Activated naive CD4-positive, alpha-beta T cell treated with anti-CD3 and anti-CD28 coated beads for 36 hours (primary cell): ENCODE results near the gene PPP1R14B. TPM values are rescaled to one million over a fixed set of nuclear protein-coding genes. Genes with fewer than 3 reads are reported as not detected.

Experiments
- total RNA-seq, 2 experiments: library from RNA; stranded (reverse); gene quantifications; one replicate each; pipeline ENCODE4 v1.2.3, GENCODE V29; 2021

Gene PPP1R14B
- total RNA-seq, 2 experiments from 2014 or later: 216 to 227 TPM

Other genes starting within 250 kb of the PPP1R14B start
- under 1 TPM; 0.17 to 0.29 TPM for gene FLRT1, start 211.0 kb downstream of the PPP1R14B start, total RNA-seq
- gene MACROD1, start 80.8 kb downstream of the PPP1R14B start, total RNA-seq: 10 to 100 TPM; 38.7 to 48.6 TPM
- gene STIP1, start 60.8 kb downstream of the PPP1R14B start, total RNA-seq: 100 to 1,000 TPM; 264 to 272 TPM
- 100 to 1,000 TPM; 176 to 178 TPM for gene FERMT3, start 40.2 kb downstream of the PPP1R14B start, total RNA-seq
- 10 to 100 TPM; 18.2 to 18.3 TPM for gene TRPT1, start 20.8 kb downstream of the PPP1R14B start, total RNA-seq
- gene NUDT22, start 20.7 kb downstream of the PPP1R14B start, total RNA-seq: 10 to 100 TPM; 51.4 to 51.9 TPM
- gene DNAJC4, start 16.4 kb downstream of the PPP1R14B start, total RNA-seq: 10 to 100 TPM; 16.9 to 19.3 TPM
- 10 to 100 TPM; 64.2 to 74.5 TPM for gene VEGFB, start 12.4 kb downstream of the PPP1R14B start, total RNA-seq
- gene FKBP2, start 5.8 kb downstream of the PPP1R14B start, total RNA-seq: 10 to 100 TPM; 17.2 to 20.0 TPM
- 1 to 10 TPM; 4.4 to 4.7 TPM for gene PLCB3, start 4.6 kb upstream of the PPP1R14B start, total RNA-seq
- gene BAD, start 37.7 kb upstream of the PPP1R14B start, total RNA-seq: 10 to 100 TPM; 12.8 to 14.3 TPM
- gene GPR137, start 38.9 kb upstream of the PPP1R14B start, total RNA-seq: 10 to 100 TPM; 26.2 to 30.5 TPM
- gene KCNK4, start 44.4 kb upstream of the PPP1R14B start, total RNA-seq: under 1 TPM in 1 of 2 experiments, not detected in 1; 0.41 TPM
- gene CATSPERZ, start 53.4 kb upstream of the PPP1R14B start, total RNA-seq: under 1 TPM in 1 of 2 experiments, not detected in 1; 0.67 TPM
- gene ESRRA, start 58.6 kb upstream of the PPP1R14B start, total RNA-seq: 10 to 100 TPM; 18.5 to 21.7 TPM
- 100 to 1,000 TPM; 241 to 261 TPM for gene TRMT112, start 70.6 kb upstream of the PPP1R14B start, total RNA-seq
- gene PRDX5, start 71.2 kb upstream of the PPP1R14B start, total RNA-seq: 100 to 1,000 TPM; 122 to 132 TPM
- gene CCDC88B, start 93.3 kb upstream of the PPP1R14B start, total RNA-seq: 10 to 100 TPM; 53.2 to 61.9 TPM
- 10 to 100 TPM; 19.1 to 21.3 TPM for gene RPS6KA4, start 112.2 kb upstream of the PPP1R14B start, total RNA-seq